K562 (cell line): Measurements from ENCODE around the gene PPP4R1. TPM values are rescaled to one million over a fixed set of nuclear protein-coding genes. Genes with fewer than 3 reads are reported as not detected.
A peak's percentile ranks its signal among the peaks of the same experiment; 100 is the strongest.

Experiments
- ATAC-seq: fragments of 200-7000 bp; cut with Tn5 transposase; 3 replicates; pipeline ENCODE4 v1.9.1; 2020; ENCODE audit warnings: moderate library complexity
- Bru-seq: library from RNA; stranded (reverse); fragments of 400-500 nt; gene quantifications from one replicate; lab custom pipeline; 2021; lab: Mats Ljungman, UMichigan
- BruChase-seq, 2 experiments: library from RNA; stranded (reverse); fragments of 400-500 nt; gene quantifications; one replicate each; lab custom pipeline; 2021; lab: Mats Ljungman, UMichigan
- BruUV-seq: library from RNA; stranded (reverse); fragments of 400-500 nt; replicated peaks from 2 replicates; lab custom pipeline; 2021; lab: Mats Ljungman, UMichigan
- CTCF ChIA-PET: fragments of 300-600 bp; formaldehyde crosslinking; extraction: SDS; loops from one replicate; lab custom pipeline; 2021; ENCODE audit warnings: low intra/inter-chr PET ratio; lab: Yijun Ruan, JAX
- POLR2A ChIA-PET: fragments of 300-600, 350-650 bp; sonication (Branson Sonifier 250); formaldehyde crosslinking; extraction: SDS; loops from one replicate; lab custom pipeline; 2021; ENCODE audit warnings: antibody characterized with exemption, inconsistent platforms; lab: Yijun Ruan, JAX
- DNase-seq, 4 experiments: peaks; one replicate each; pipeline versions ENCODE4 v3.0.0 to v3.0.0-alpha.2; 2011 to 2018; ENCODE audit warnings: low spot score in 3 of 4, mixed read lengths in 3 of 4; ENCODE audit errors: extremely low read depth in 1 of 4
- FAIRE-seq: peaks from 2 replicates; lab custom pipeline; 2011; peaks lifted over from hg19 to GRCh38; lab: Jason Lieb, UNC
- H2AFZ ChIP-seq: 2 replicates; pipeline ENCODE4 v1.6.0; 2011; ENCODE audit warnings: low read depth, low read length, control low read depth, inconsistent platforms
- H3K27ac ChIP-seq: fragments of 200-600 bp; 3 replicates; pipeline ENCODE4 v1.8.0; 2011; ENCODE audit warnings: low read depth, mild to moderate bottlenecking, control low read depth, inconsistent platforms, low read length, moderate library complexity, mixed read lengths; ENCODE audit errors: extremely low read depth
- H3K27me3 ChIP-seq, 2 experiments: fragments of 300-600 bp in 1 of 2; 2 replicates in 1 of 2; 3 replicates in 1 of 2; pipeline versions ENCODE4 v1.6.0 to v1.8.0; 2011; ENCODE audit warnings: inconsistent platforms in 2 of 2, low read length in 2 of 2, mild to moderate bottlenecking in 1 of 2, mixed read lengths in 1 of 2, moderate library complexity in 1 of 2; ENCODE audit not compliant: control insufficient read depth in 2 of 2, insufficient read depth in 2 of 2
- H3K36me3 ChIP-seq: fragments of 300-600 bp; 3 replicates; pipeline ENCODE4 v1.8.0; 2011; ENCODE audit warnings: mild to moderate bottlenecking, low read length, inconsistent platforms; ENCODE audit not compliant: control insufficient read depth, insufficient read depth
- H3K4me1 ChIP-seq, 2 experiments: fragments of 200-600 bp in 1 of 2; replicated peaks in 1 of 2; 2 replicates in 1 of 2; 3 replicates in 1 of 2; pipeline versions ENCODE4 v1.5.1 to v1.8.0; 2011; ENCODE audit warnings: inconsistent platforms in 2 of 2, low read length in 2 of 2, mild to moderate bottlenecking in 1 of 2, mixed read lengths in 1 of 2, moderate library complexity in 1 of 2; ENCODE audit not compliant: control insufficient read depth in 2 of 2, insufficient read depth in 2 of 2
- H3K4me2 ChIP-seq: 2 replicates; pipeline ENCODE4 v1.6.1; 2011; ENCODE audit warnings: low read length, control low read depth, inconsistent platforms, mixed read lengths; ENCODE audit not compliant: insufficient read depth
- H3K4me3 ChIP-seq: fragments of 200-600 bp; sonication (generic), shearing (Covaris generic); 2 replicates; pipeline ENCODE4 v1.5.1; 2016; ENCODE audit warnings: control low read depth, inconsistent platforms
- H3K79me2 ChIP-seq: fragments of 200-600 bp; 3 replicates; pipeline ENCODE4 v1.8.0; 2011; ENCODE audit warnings: low read length, inconsistent platforms; ENCODE audit not compliant: control insufficient read depth, insufficient read depth
- H3K9ac ChIP-seq, 2 experiments: 2 replicates each; pipeline versions ENCODE4 v1.6.0 to v1.6.1; 2011; ENCODE audit warnings: low read depth in 2 of 2, low read length in 2 of 2, control low read depth in 1 of 2, inconsistent platforms in 1 of 2, mild to moderate bottlenecking in 1 of 2, mixed read lengths in 1 of 2; ENCODE audit not compliant: insufficient read depth in 1 of 2
- H3K9me1 ChIP-seq: one replicate; pipeline ENCODE4 v1.6.0; 2011; ENCODE audit warnings: inconsistent platforms, mild to moderate bottlenecking, low read length, moderate library complexity; ENCODE audit not compliant: control insufficient read depth, insufficient read depth
- H3K9me3 ChIP-seq: replicated peaks from 2 replicates; pipeline ENCODE4 v1.5.1; 2011; ENCODE audit warnings: low read depth, low read length, inconsistent platforms; ENCODE audit not compliant: control insufficient read depth, insufficient read depth
- H4K20me1 ChIP-seq: replicated peaks from 2 replicates; pipeline ENCODE4 v1.6.1; 2011; ENCODE audit warnings: low read length, inconsistent platforms, mixed read lengths; ENCODE audit not compliant: control insufficient read depth, insufficient read depth
- BRD4 ChIP-seq: fragments of 200-600 bp; sonication (generic); IDR thresholded peaks from 2 replicates; pipeline ENCODE4 v1.6.1; 2017; ENCODE audit warnings: inconsistent platforms
- FOXP1 ChIP-seq: sonication (generic); formaldehyde crosslinking; IDR thresholded peaks from 2 replicates; pipeline ENCODE4 v1.8.0; 2022; ENCODE audit warnings: mild to moderate bottlenecking, missing genetic modification reagents
- HCFC1 ChIP-seq: IDR thresholded peaks from 2 replicates; pipeline ENCODE4 v1.6.1; 2012; ENCODE audit warnings: low read depth, low read length, improper control_type of control experiment
- HINFP ChIP-seq: fragments of 450-650 bp; conservative IDR thresholded peaks from 2 replicates; pipeline ENCODE4 v1.6.1; 2016; ENCODE audit warnings: missing genetic modification characterization, low read depth, mild to moderate bottlenecking, control low read depth, missing compliant biosample characterization
- MAZ ChIP-seq, 2 experiments: fragments of 450-650 bp in 1 of 2; sonication (generic) in 1 of 2; formaldehyde crosslinking; IDR thresholded peaks in 1 of 2; conservative IDR thresholded peaks in 1 of 2; 2 replicates each; pipeline versions ENCODE4 v1.4.0 to v1.5.0; 2020; ENCODE audit warnings: mild to moderate bottlenecking in 1 of 2, missing genetic modification reagents in 1 of 2
- MECOM ChIP-seq: fragments of 250-450 bp; sonication (Bioruptor Pico); IDR thresholded peaks from 2 replicates; pipeline ENCODE4 v1.8.0; 2022; ENCODE audit warnings: inconsistent platforms
- MITF ChIP-seq: IDR thresholded peaks from 2 replicates; pipeline ENCODE4 v1.6.1; 2014; ENCODE audit warnings: antibody characterized with exemption
- NFIC ChIP-seq: fragments of 450-650 bp; IDR thresholded peaks from 2 replicates; pipeline ENCODE4 v1.6.1; 2017; ENCODE audit warnings: mild to moderate bottlenecking, inconsistent platforms
- POLR2B ChIP-seq: fragments of 450-650 bp; IDR thresholded peaks from 2 replicates; pipeline ENCODE4 v1.6.1; 2018; ENCODE audit warnings: low read depth; ENCODE audit not compliant: partially characterized antibody
- SIX5 ChIP-seq, 2 experiments: IDR thresholded peaks; 2 replicates each; pipeline ENCODE4 v1.6.1; 2011; ENCODE audit warnings: low read length in 2 of 2, borderline replicate concordance in 1 of 2, low read depth in 1 of 2, mild to moderate bottlenecking in 1 of 2, moderate library complexity in 1 of 2; ENCODE audit not compliant: insufficient read depth in 1 of 2
- ZNF232 ChIP-seq: sonication (generic); formaldehyde crosslinking; IDR thresholded peaks from 2 replicates; pipeline ENCODE4 v1.8.0; 2022; ENCODE audit warnings: mild to moderate bottlenecking, missing genetic modification reagents
- WGBS: fragments of 100-300 bp; shearing (Covaris generic); methylation state at CpG from one replicate; pipeline ENCODE4 v1.1.6; 2016; ENCODE audit warnings: low coverage, mixed read lengths; ENCODE audit not compliant: insufficient coverage; ENCODE audit errors: missing lambda C conversion rate; 5-methylcytosine and 5-hydroxymethylcytosine counted together
- in situ Hi-C: fragments of 300-500 bp; cut with MboI; formaldehyde crosslinking; loops from 4 replicates; pipeline ENCODE4 v1.15.0; 2018; ENCODE audit warnings: inconsistent platforms, mixed read lengths
- intact Hi-C: fragments of 100-400 bp; cut with micrococcal nuclease; formaldehyde crosslinking; loops from 2 replicates; pipeline ENCODE4 v1.14.2; 2022
- long read RNA-seq, 3 experiments: library from polyadenylated mRNA in 2 of 3; library from RNA in 1 of 3; unstranded in 2 of 3; stranded (forward) in 1 of 3; transcript quantifications; one replicate each; pipeline ENCODE4 v2.0.0, GENCODE V29; 2019 to 2022
- polyA minus RNA-seq, 3 experiments: library from RNA; depleted of rRNA, polyadenylated mRNA; stranded (reverse); fragments of >200 nt; gene quantifications; 2 replicates each; pipeline ENCODE4 v1.2.3, GENCODE V29; 2011
- polyA plus RNA-seq, 8 experiments: library from polyadenylated mRNA; depleted of rRNA in 4 of 8; stranded (reverse) in 5 of 8; unstranded in 3 of 8; fragments of >200 nt; fragmentation: Nextera tagmentation in 2 of 8; fragmentation: Illumina TruSeq in 1 of 8; extraction: Ambion mirVana in 2 of 8; extraction: Trizol in 1 of 8; gene quantifications; 2 replicates each; pipeline versions ENCODE4 v1.2.1 to v1.2.3, GENCODE V29; 2011 to 2014; ENCODE audit warnings: inconsistent platforms in 1 of 8, missing spikeins in 1 of 8
- total RNA-seq, 7 experiments: library from RNA; depleted of rRNA in 6 of 7; stranded (reverse); fragments of >200 nt in 6 of 7; fragmentation: Illumina TruSeq in 2 of 7; extraction: Trizol in 2 of 7; gene quantifications; 2 replicates each; pipeline versions ENCODE4 v1.2.1 to v1.2.3, GENCODE V29; 2011 to 2021; ENCODE audit warnings: low replicate concordance in 1 of 7

Gene PPP4R1
- total RNA-seq (2011; cell fraction: chromatin; rRNA removed; ENCODE audit: low replicate concordance), result 227 and 404 TPM in 2 replicates
- 86.1 and 111 TPM in 2 replicates for total RNA-seq (2011; cell fraction: nucleolus; rRNA removed)
- total RNA-seq (2011; cell fraction: nucleoplasm; rRNA removed), result 148 and 198 TPM in 2 replicates
- 95.7 and 100 TPM in 2 replicates for total RNA-seq (2014; rRNA removed)
- total RNA-seq (2014; rRNA removed; fragmentation: Illumina TruSeq; extraction: Trizol), result 77.5 and 91.2 TPM in 2 replicates
- total RNA-seq (2015; rRNA removed; fragmentation: Illumina TruSeq; extraction: Trizol), result 86.4 and 92.5 TPM in 2 replicates
- total RNA-seq (2021), result 83.2 and 95.5 TPM in 2 replicates
- 131 and 136 TPM in 2 replicates for polyA plus RNA-seq (2011; rRNA removed)
- polyA plus RNA-seq (2011; cell fraction: cytosol; rRNA removed), result 91.1 and 105 TPM in 2 replicates
- 191 and 198 TPM in 2 replicates for polyA plus RNA-seq (2011; cell fraction: nucleus; rRNA removed)
- polyA plus RNA-seq (2012), result 46.2 and 49.6 TPM in 2 replicates
- polyA plus RNA-seq (2014; fragmentation: Illumina TruSeq; extraction: Trizol), result 55.4 and 84.5 TPM in 2 replicates
- polyA plus RNA-seq (2014; fragmentation: Nextera tagmentation; extraction: Ambion mirVana), result 10 to 100 TPM; 23.5 to 35.1 TPM
- 56.0 and 57.5 TPM in 2 replicates for polyA plus RNA-seq (2014; rRNA removed)
- polyA minus RNA-seq (2011; rRNA and poly(A)+ RNA removed), result 277 and 310 TPM in 2 replicates
- polyA minus RNA-seq (2011; cell fraction: cytosol; rRNA and poly(A)+ RNA removed), result 99.1 and 116 TPM in 2 replicates
- polyA minus RNA-seq (2011; cell fraction: nucleus; rRNA and poly(A)+ RNA removed), result 93.0 and 173 TPM in 2 replicates
- Bru-seq, nascent RNA, result percentile 93 among the genes with signal in this experiment
- BruChase-seq, experiment 1, labeled RNA remaining after a 2-hour chase, result percentile 95 among the genes with signal in this experiment
- percentile 96 among the genes with signal in this experiment for BruChase-seq, experiment 2, labeled RNA remaining after a 6-hour chase
- long read RNA-seq, experiment 1, transcript PPP4R1-202 (20 exons, 3,885 nt), result major isoform, 105 of 410 reads
- long read RNA-seq, experiment 1, transcript PPP4R1-203 (20 exons, 3,925 nt), result minor isoform, 60 of 410 reads
- long read RNA-seq, experiment 1, partial matches to known transcripts, result 167 of 410 reads
- long read RNA-seq, experiment 1, other reads (novel, unspliced or antisense), result 78 of 410 reads
- long read RNA-seq, experiment 2, transcript PPP4R1-202 (20 exons, 3,885 nt), result minor isoform, 8 of 78 reads
- long read RNA-seq, experiment 2, transcript PPP4R1-203 (20 exons, 3,925 nt), result major isoform, 14 of 78 reads
- long read RNA-seq, experiment 2, partial matches to known transcripts, result 20 of 78 reads
- long read RNA-seq, experiment 2, other reads (novel, unspliced or antisense), result 34 of 78 reads
- long read RNA-seq, experiment 3, transcript PPP4R1-203 (20 exons, 3,925 nt), result minor isoform, 5 of 38 reads
- long read RNA-seq, experiment 3, transcript PPP4R1-202 (20 exons, 3,885 nt), result major isoform, 9 of 38 reads
- long read RNA-seq, experiment 3, partial matches to known transcripts, result 17 of 38 reads
- long read RNA-seq, experiment 3, other reads (novel, unspliced or antisense), result 7 of 38 reads

- FAIRE-seq (no peak), ATAC-seq (peak; percentile 54), DNase-seq (peak; percentile 85 to 95 (median 92))
- H2AFZ ChIP-seq, result peak within 1 kb of the TSS; percentile 92
- peak within 1 kb of the TSS; percentile 87 to 97 for H3K9ac ChIP-seq
- peak within 1 kb of the TSS; percentile 84 for H3K4me3 ChIP-seq
- H3K9me1 ChIP-seq, result no peaks in the 10 kb centered on the region
- intact Hi-C loops (loop anchor here (5.0 kb wide), 1 partner anchor 48 kb away; no protein-coding TSS in a partner anchor), in situ Hi-C loops (no loop called here)
- peaks cover 53% of the 10 kb centered on the region for H3K79me2 ChIP-seq
- H3K4me1 ChIP-seq, result peaks cover 12 to 35% of the 10 kb centered on the region in 2 experiments
- no TSS peak for BruUV-seq
- H3K27me3 ChIP-seq, result no peaks in the 10 kb centered on the region
- ChIA-PET POLR2A (interaction anchor here (0.8 to 2.9 kb wide), 5 partner anchors 12 to 234 kb away, joined by 3 to 21 read pairs (median 4); no protein-coding TSS in a partner anchor), CTCF (interaction anchor here (0.5 kb wide), 1 partner anchor 243 kb away, joined by 3 read pairs; no protein-coding TSS in a partner anchor)
- no peaks in the 10 kb centered on the region for H4K20me1 ChIP-seq
- peaks cover 23% of the 10 kb centered on the region for H3K36me3 ChIP-seq
- 1% methylated on average over 32 of the region's 127 CpGs for WGBS
- H3K4me2 ChIP-seq, result peak within 1 kb of the TSS; percentile 80
- no peaks in the 10 kb centered on the region for H3K9me3 ChIP-seq
- peak within 1 kb of the TSS; percentile 85 for H3K27ac ChIP-seq
- TF ChIP-seq FOXP1 (CRISPR knock-in tag) (0 out of 2 replicates have a peak, but pooled peaks have one; percentile 34), MITF (no peak), BRD4 (no peak), SIX5 (IDR thresholded peaks at IDR 0.05; ENCODE audit: borderline replicate concordance in 1 of 2, insufficient read depth in 1 of 2, low read depth in 1 of 2, low read length in 2 of 2) (no peak), NFIC (peak; percentile 21; the same call in 1 of the 2 replicates), ZNF232 (CRISPR knock-in tag) (0 out of 2 replicates have a peak, but pooled peaks have one; percentile 43), HINFP (no peak), MAZ (CRISPR knock-in tag; conservative IDR thresholded peaks at IDR 0.05 in 1 of 2, IDR thresholded peaks at IDR 0.05 in 1 of 2) (peak in 1 of 2 experiments; percentile 59), HCFC1 (no peak), POLR2B (no peak), MECOM (CRISPR knock-in tag) (no peak)
Measured at GRCh38 chr18:9614401-9615279, at the start of gene PPP4R1. TSS of gene PPP4R1 (minus strand) at chr18:9614559. CDS start at chr18:9614484, 75 bp downstream.
